ENCODE results near the gene DCTN2. TPM values are rescaled to one million over a fixed set of nuclear protein-coding genes. Genes with fewer than 3 reads are reported as not detected.

The DCTN2 gene
- total RNA-seq, 2 experiments from 2014 or later = 39.6 TPM

GRCh38 chr12:57591782-57592325 lies 44.9 kb upstream of the DCTN2 start:
- H3K36me3 ChIP-seq (ENCODE audit: insufficient read depth, low read length) = peaks cover 36% of the 10 kb centered on the region
- H3K4me3 Mint-ChIP-seq = peak overlapping the region; percentile 91
- H3K36me3 Mint-ChIP-seq (ENCODE audit: low read depth) = peaks cover 46% of the 10 kb centered on the region
- CTCF ChIA-PET = interaction anchor here (1.5 to 3.0 kb wide), 2 partner anchors 9 to 28 kb away, joined by 3 to 24 read pairs; no protein-coding TSS in a partner anchor
- intact Hi-C loops (cut with DNase I, micrococcal nuclease) = loop anchor here in 1 of 2 experiments (2.0 to 5.0 kb wide), 2 partner anchors 45 to 100 kb away; partner anchors contain the start of genes DCTN2 and OS9
- POLR2A ChIA-PET = interaction anchor here (0.5 to 2.0 kb wide), 4 partner anchors 12 to 106 kb away, joined by 4 to 7 read pairs (median 5); partner anchors contain the start of genes ARHGEF25 and DTX3
- H3K27ac Mint-ChIP-seq = peak overlapping the region; percentile 84
- no peak for TF ChIP-seq CTCF (IDR thresholded peaks at IDR 0.05)
- peaks cover 0 to 4% of the 10 kb centered on the region in 2 experiments for H3K27me3 ChIP-seq (ENCODE audit: control insufficient read depth in 1 of 2, insufficient read depth in 2 of 2, low read length in 2 of 2)
- H3K4me1 ChIP-seq (ENCODE audit: insufficient read depth, low read length) = peaks cover 30% of the 10 kb centered on the region
- H3K4me3 ChIP-seq (ENCODE audit: low read length) = peak overlapping the region; percentile 99
- no peak for DNase-seq
- no peaks in the 10 kb centered on the region for H3K9me3 ChIP-seq (ENCODE audit: control insufficient read depth in 1 of 2, insufficient read depth in 1 of 2, low read length in 2 of 2)
- H3K27ac ChIP-seq (ENCODE audit: low read depth in 1 of 2, low read length in 2 of 2) = peak overlapping the region; percentile 67 to 73
- ATAC-seq (ENCODE audit: poor library complexity) = no peak
- peaks cover 39% of the 10 kb centered on the region for H3K4me1 Mint-ChIP-seq (ENCODE audit: low read depth)
- no peaks in the 10 kb centered on the region for H3K9me3 Mint-ChIP-seq
- no peaks in the 10 kb centered on the region for H3K27me3 Mint-ChIP-seq

DNA sequence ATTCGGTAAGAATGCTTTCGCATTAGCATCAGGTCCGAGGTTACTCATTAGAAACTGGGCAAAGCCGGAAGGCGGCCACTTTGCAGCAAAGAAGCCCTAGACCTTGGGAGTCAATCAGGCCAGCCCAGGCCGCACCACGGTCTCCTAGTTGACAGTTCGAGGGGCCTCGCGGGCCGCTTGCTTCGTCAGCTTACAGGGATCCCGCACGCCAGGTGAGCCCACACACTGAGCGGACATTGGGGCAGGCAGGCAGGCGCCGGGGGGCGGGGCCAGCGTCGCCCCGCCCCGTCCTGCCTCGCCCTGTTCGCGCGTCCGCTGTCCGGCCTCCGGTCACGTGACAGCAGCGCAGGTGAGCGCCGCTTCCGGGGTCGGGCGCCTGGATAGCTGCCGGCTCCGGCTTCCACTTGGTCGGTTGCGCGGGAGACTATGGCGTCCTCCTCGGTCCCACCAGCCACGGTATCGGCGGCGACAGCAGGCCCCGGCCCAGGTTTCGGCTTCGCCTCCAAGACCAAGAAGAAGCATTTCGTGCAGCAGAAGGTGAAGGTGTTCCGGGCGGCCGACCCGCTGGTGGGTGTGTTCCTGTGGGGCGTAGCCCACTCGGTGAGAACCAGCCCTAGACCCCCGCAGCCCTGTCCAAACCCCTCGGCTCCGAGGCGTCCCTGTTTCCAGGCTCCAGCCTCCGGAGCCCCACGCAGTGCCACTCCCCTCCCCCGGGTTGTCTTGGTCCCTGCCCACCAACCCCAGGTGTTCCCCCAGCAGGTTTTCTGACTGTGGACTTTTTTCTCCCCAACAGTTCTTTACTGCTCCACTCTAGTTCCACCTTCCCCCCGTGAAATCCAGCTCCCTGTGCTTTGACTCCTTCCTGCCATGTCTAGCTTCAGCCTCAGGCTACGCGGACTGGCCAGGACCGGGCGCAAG lies 44.1 kb upstream of the DCTN2 start, which contains the start of gene PIP4K2C:
TSS of gene PIP4K2C (plus strand) at position 329 of the 918 bp plus-strand sequence. CDS start at position 427, 98 bp downstream.
- peak within 1 kb of the TSS; percentile 91 for H3K4me3 Mint-ChIP-seq
- peak; percentile 75 for ATAC-seq (ENCODE audit: poor library complexity)
- intact Hi-C loops (cut with DNase I, micrococcal nuclease) = loop anchor here in 1 of 2 experiments (2.0 to 5.0 kb wide), 2 partner anchors 44 to 101 kb away; partner anchors contain the start of genes DCTN2 and OS9

More for the DNA sequence above, 44.1 kb upstream of the DCTN2 start, which contains the start of gene PIP4K2C:
- TF ChIP-seq CTCF (IDR thresholded peaks at IDR 0.05) = no peak
- ChIA-PET POLR2A (interaction anchor here (0.5 to 2.0 kb wide), 7 partner anchors 12 to 111 kb away, joined by 3 to 7 read pairs (median 4); partner anchors contain the start of genes ARHGEF25 and B4GALNT1), CTCF (interaction anchor here (3.0 kb wide), 1 partner anchor 8 kb away, joined by 24 read pairs; no protein-coding TSS in a partner anchor)
- peak within 1 kb of the TSS; percentile 84 for H3K27ac Mint-ChIP-seq
- Histone ChIP-seq H3K27me3 (ENCODE audit: control insufficient read depth in 1 of 2, insufficient read depth in 2 of 2, low read length in 2 of 2) (peaks cover 0 to 7% of the 10 kb centered on the region in 2 experiments), H3K27ac (ENCODE audit: low read depth in 1 of 2, low read length in 2 of 2) (peak within 1 kb of the TSS; percentile 67 to 73), H3K4me1 (ENCODE audit: insufficient read depth, low read length) (peaks cover 30% of the 10 kb centered on the region), H3K36me3 (ENCODE audit: insufficient read depth, low read length) (peaks cover 30% of the 10 kb centered on the region), H3K9me3 (ENCODE audit: control insufficient read depth in 1 of 2, insufficient read depth in 1 of 2, low read length in 2 of 2) (no peaks in the 10 kb centered on the region), H3K4me3 (ENCODE audit: low read length) (peak within 1 kb of the TSS; percentile 99)
- DNase-seq = peak; percentile 49 to 92 (median 70)
- H3K4me1 Mint-ChIP-seq (ENCODE audit: low read depth) = peaks cover 39% of the 10 kb centered on the region
- no peaks in the 10 kb centered on the region for H3K27me3 Mint-ChIP-seq
- H3K9me3 Mint-ChIP-seq = no peaks in the 10 kb centered on the region
- H3K36me3 Mint-ChIP-seq (ENCODE audit: low read depth) = peaks cover 41% of the 10 kb centered on the region
